ENCODE data around the gene ATXN10. TPM values are rescaled to one million over a fixed set of nuclear protein-coding genes. Genes with fewer than 3 reads are reported as not detected.

ATXN10 gene
- total and polyA plus RNA-seq, 2 experiments from 2014 or later = 99.0 to 163 TPM

- H3F3A ChIP-seq (replicated peaks; ENCODE audit: low read depth) = no peaks in the 10 kb centered on the region
- no peak for TF ChIP-seq JUNB (IDR thresholded peaks at IDR 0.05; ENCODE audit: unreplicated experiment)
- TF ChIP-seq CTCF (conservative IDR thresholded peaks at IDR 0.05; ENCODE audit: low read depth in 2 of 2) = no peak
- TF ChIP-seq EZH2 (IDR thresholded peaks at IDR 0.05; ENCODE audit: low read depth, unreplicated experiment) = no peak
- no peak for TF ChIP-seq EZH2phosphoT487 (IDR thresholded peaks at IDR 0.05; ENCODE audit: unreplicated experiment)
- no peak for TF ChIP-seq STAT1 (IDR thresholded peaks at IDR 0.05; ENCODE audit: unreplicated experiment)
- TF ChIP-seq ZNF462 (CRISPR knock-in tag; IDR thresholded peaks at IDR 0.05) = no peak
These were observed 189.6 kb downstream of the ATXN10 start for GRCh38 chr22:45861259-45861658.

More at GRCh38 chr22:45861259-45861658, 189.6 kb downstream of the ATXN10 start:
- Histone ChIP-seq H3K9me2 (ENCODE audit: insufficient read depth) (no peaks in the 10 kb centered on the region), H3K27me3 (ENCODE audit: insufficient read depth) (peaks cover 18% of the 10 kb centered on the region), H3K27ac (ENCODE audit: low read depth) (no peak overlapping the region), H4K20me1 (replicated peaks; ENCODE audit: insufficient read depth) (peaks cover 3% of the 10 kb centered on the region; the same call in 1 of the 2 replicates), H3K79me2 (replicated peaks; ENCODE audit: insufficient read depth) (no peaks in the 10 kb centered on the region), H3K4me3 (no peak overlapping the region), H3K4me2 (no peak overlapping the region), H2AFZ (no peak overlapping the region), H3K4me1 (ENCODE audit: insufficient read depth) (no peaks in the 10 kb centered on the region), H3K36me3 (ENCODE audit: insufficient read depth) (no peaks in the 10 kb centered on the region)
- Mint-ChIP-seq H3K4me1 (peaks cover 15% of the 10 kb centered on the region), H3K27me3 (ENCODE audit: insufficient read depth, low read depth, poor library complexity) (peaks cover 30% of the 10 kb centered on the region), H3K36me3 (ENCODE audit: low read depth) (peaks cover 3% of the 10 kb centered on the region; the same call in 1 of the 3 replicates), H3K27ac (no peak overlapping the region), H3K9me3 (no peaks in the 10 kb centered on the region), H3K4me3 (no peak overlapping the region)
- ATAC-seq = no peak
- no peak for DNase-seq (ENCODE audit: low spot score)

Measured in GM23338 (cell line).